A673 (cell line): Measurements from ENCODE around the gene ANTXRL. TPM values are rescaled to one million over a fixed set of nuclear protein-coding genes. Genes with fewer than 3 reads are reported as not detected.
"Not testable (repeated sequence)": the region's sequence is repeated elsewhere in the genome, so short reads cannot be mapped to it uniquely, and the experiment has no call there.

ENCODE experiments used
- BruUV-seq: library from RNA; stranded (reverse); fragments of 400-500 nt; replicated peaks from 2 replicates; lab custom pipeline; 2021; lab: Mats Ljungman, UMichigan
- CTCF ChIA-PET: fragments of 300-600 bp; sonication (Branson Sonifier 250); formaldehyde crosslinking; loops from one replicate; lab custom pipeline; 2022; ENCODE audit warnings: antibody characterized with exemption; lab: Charles Lee
- POLR2A ChIA-PET: fragments of 300-600 bp; sonication (Branson Sonifier 250); formaldehyde crosslinking; loops from one replicate; lab custom pipeline; 2022; ENCODE audit warnings: antibody characterized with exemption; ENCODE audit not compliant: low non-redundant PET; lab: Charles Lee
- DNase-seq: peaks from one replicate; pipeline ENCODE4 v3.0.0-alpha.2; 2015; ENCODE audit warnings: low spot score
- H3K27ac ChIP-seq: fragments of 200-600 bp; sonication (generic); 2 replicates; pipeline ENCODE4 v1.5.1; 2016; ENCODE audit warnings: mixed run types, low read depth, mild to moderate bottlenecking, mixed read lengths, antibody characterized with exemption, low read length; ENCODE audit not compliant: poor library complexity, severe bottlenecking
- H3K27me3 ChIP-seq: fragments of 200-600 bp; sonication (generic); replicated peaks from 2 replicates; pipeline ENCODE4 v1.6.1; 2017; ENCODE audit warnings: mixed run types, low read depth, mild to moderate bottlenecking, mixed read lengths, antibody characterized with exemption, low read length; ENCODE audit not compliant: insufficient read depth, poor library complexity
- H3K36me3 ChIP-seq: fragments of 200-600 bp; sonication (generic); 2 replicates; pipeline ENCODE4 v1.6.1; 2016; ENCODE audit warnings: mixed run types, mild to moderate bottlenecking, mixed read lengths, antibody characterized with exemption, low read length; ENCODE audit not compliant: insufficient read depth, poor library complexity, severe bottlenecking
- H3K4me1 ChIP-seq: fragments of 200-600 bp; sonication (generic); 2 replicates; pipeline ENCODE4 v1.6.1; 2017; ENCODE audit warnings: mixed run types, mild to moderate bottlenecking, mixed read lengths, antibody characterized with exemption, low read length; ENCODE audit not compliant: insufficient read depth, poor library complexity, severe bottlenecking
- H3K4me3 ChIP-seq: fragments of 200-600 bp; sonication (generic); 2 replicates; pipeline ENCODE4 v1.5.1; 2016; ENCODE audit warnings: low read depth, mixed run types, mild to moderate bottlenecking, mixed read lengths, low read length; ENCODE audit not compliant: poor library complexity, severe bottlenecking
- H3K9me3 ChIP-seq: fragments of 200-600 bp; sonication (generic); 2 replicates; pipeline ENCODE4 v1.6.1; 2016; ENCODE audit warnings: mixed run types, low read depth, mild to moderate bottlenecking, mixed read lengths, antibody characterized with exemption, low read length; ENCODE audit not compliant: poor library complexity, severe bottlenecking
- CTCF ChIP-seq: fragments of 300-800, 200-600 bp; sonication (generic); conservative IDR thresholded peaks from 2 replicates; pipeline ENCODE4 v1.5.1; 2017; ENCODE audit warnings: low read depth, mild to moderate bottlenecking, antibody characterized with exemption, low read length, moderate library complexity, mixed read lengths
- EZH2 ChIP-seq: fragments of 200-600 bp; sonication (generic); IDR thresholded peaks from 2 replicates; pipeline ENCODE4 v1.6.1; 2017; ENCODE audit warnings: borderline replicate concordance, low read depth, mild to moderate bottlenecking, mixed read lengths, antibody characterized with exemption, low read length; ENCODE audit not compliant: poor library complexity, severe bottlenecking
- intact Hi-C: fragments of 100-400 bp; cut with micrococcal nuclease; formaldehyde crosslinking; loops from one replicate; pipeline ENCODE4 v1.10.0; 2022; ENCODE audit not compliant: unreplicated experiment
- total RNA-seq: library from RNA; stranded (reverse); gene quantifications from 2 replicates; pipeline ENCODE4 v1.2.3, GENCODE V29; 2021

Gene ANTXRL
- total RNA-seq, 1 experiment from 2014 or later: not detected

- Histone ChIP-seq H3K27ac (no peak overlapping the region), H3K9me3 (no peaks in the 10 kb centered on the region), H3K36me3 (no peaks in the 10 kb centered on the region), H3K27me3 (peaks cover 4% of the 10 kb centered on the region), H3K4me1 (no peaks in the 10 kb centered on the region), H3K4me3 (no peak overlapping the region)
- CTCF ChIA-PET: no interaction called here
- TF ChIP-seq EZH2: no peak
- TF ChIP-seq CTCF: no peak
- POLR2A ChIA-PET: no interaction called here
- intact Hi-C loops: no loop called here
- DNase-seq: no peak
- no TSS peak for BruUV-seq
Observed at GRCh38 chr10:46239993-46240683, 46.7 kb upstream of the ANTXRL start.

GRCh38 chr10:46240684-46241565 lies 45.9 kb upstream of the ANTXRL start:
- Histone ChIP-seq H3K27me3 (peaks cover 4% of the 10 kb centered on the region), H3K4me1 (no peaks in the 10 kb centered on the region), H3K36me3 (no peaks in the 10 kb centered on the region), H3K4me3 (no peak overlapping the region), H3K9me3 (no peaks in the 10 kb centered on the region), H3K27ac (no peak overlapping the region)
- no peak for TF ChIP-seq EZH2
- no peak for TF ChIP-seq CTCF
- ChIA-PET CTCF (no interaction called here), POLR2A (no interaction called here)
- BruUV-seq: no TSS peak
- DNase-seq: no peak
- intact Hi-C loops: no loop called here

GRCh38 chr10:46245381-46245900 lies 41.4 kb upstream of the ANTXRL start:
- ChIA-PET CTCF (no interaction called here), POLR2A (no interaction called here)
- H3K36me3 ChIP-seq: no peaks in the 10 kb centered on the region
- no peak overlapping the region for H3K27ac ChIP-seq
- intact Hi-C loops: no loop called here
- BruUV-seq: no TSS peak
- H3K9me3 ChIP-seq: no peaks in the 10 kb centered on the region
- DNase-seq: no peak
- no peaks in the 10 kb centered on the region for H3K4me1 ChIP-seq
- TF ChIP-seq CTCF (no peak), EZH2 (no peak)
- H3K27me3 ChIP-seq: peaks cover 4% of the 10 kb centered on the region
- H3K4me3 ChIP-seq: no peak overlapping the region

GRCh38 chr10:46246400-46247180 lies 40.2 kb upstream of the ANTXRL start:
- H3K27ac ChIP-seq, H3K4me1 ChIP-seq, intact Hi-C loops, CTCF ChIA-PET, H3K9me3 ChIP-seq, H3K36me3 ChIP-seq, DNase-seq, POLR2A ChIA-PET, H3K4me3 ChIP-seq, H3K27me3 ChIP-seq, BruUV-seq: not testable (repeated sequence)
